HG03439 (cell line): ENCODE data around the gene CLDN16.

Experiments
- ATAC-seq: cut with Tn5 transposase; IDR thresholded peaks from one replicate; pipeline ENCODE4 v1.9.1; 2021; ENCODE audit warnings: mild to moderate bottlenecking, moderate library complexity; ENCODE audit not compliant: unreplicated experiment

The CLDN16 gene

GRCh38 chr3:190387578-190388213, at the start of gene CLDN16:
CLDN16 (plus strand) TSS chr3:190388163; CDS start chr3:190388330, 167 bp downstream.
- no peak for ATAC-seq

GRCh38 chr3:190338717-190339116, 49.2 kb upstream of the CLDN16 start:
- no peak for ATAC-seq

- ATAC-seq = no peak
Measured at GRCh38 chr3:190339130-190339529, 48.8 kb upstream of the CLDN16 start.

GRCh38 chr3:190340071-190340470, 47.9 kb upstream of the CLDN16 start:
- no peak for ATAC-seq

GRCh38 chr3:190345027-190345821, 42.7 kb upstream of the CLDN16 start:
- ATAC-seq = no peak

GRCh38 chr3:190345878-190346277, 42.1 kb upstream of the CLDN16 start:
- ATAC-seq = no peak

- ATAC-seq = no peak
Measured at GRCh38 chr3:190346541-190346940, 41.4 kb upstream of the CLDN16 start.

- no peak for ATAC-seq
Measured at GRCh38 chr3:190352861-190353457, 35.0 kb upstream of the CLDN16 start.

- no peak for ATAC-seq
Measured at GRCh38 chr3:190356246-190356645, 31.7 kb upstream of the CLDN16 start.

- no peak for ATAC-seq
Measured at GRCh38 chr3:190357468-190357867, 30.5 kb upstream of the CLDN16 start.

GRCh38 chr3:190359813-190360212, 28.1 kb upstream of the CLDN16 start:
- no peak for ATAC-seq

- ATAC-seq = no peak
Measured at GRCh38 chr3:190360228-190360627, 27.7 kb upstream of the CLDN16 start.

- ATAC-seq = no peak
Measured at GRCh38 chr3:190361791-190362190, 26.2 kb upstream of the CLDN16 start.

GRCh38 chr3:190362258-190362657, 25.7 kb upstream of the CLDN16 start:
- ATAC-seq = no peak

- ATAC-seq = no peak
Measured at GRCh38 chr3:190366133-190366532, 21.8 kb upstream of the CLDN16 start.

- ATAC-seq = no peak
Measured at GRCh38 chr3:190368881-190369280, 19.1 kb upstream of the CLDN16 start.

- ATAC-seq = no peak
Measured at GRCh38 chr3:190369668-190370295, 18.2 kb upstream of the CLDN16 start.

GRCh38 chr3:190370369-190370768, 17.6 kb upstream of the CLDN16 start:
- ATAC-seq = no peak

GRCh38 chr3:190371152-190371551, 16.8 kb upstream of the CLDN16 start:
- ATAC-seq = no peak

GRCh38 chr3:190375246-190375645, 12.7 kb upstream of the CLDN16 start:
- no peak for ATAC-seq

GRCh38 chr3:190375671-190376070, 12.3 kb upstream of the CLDN16 start:
- ATAC-seq = no peak
